HepG2 (cell line): Measurements from ENCODE around the gene ACAP3. TPM values are rescaled to one million over a fixed set of nuclear protein-coding genes. Genes with fewer than 3 reads are reported as not detected.

Experiments used
- AGO2 ChIP-seq: fragments of 200-400 bp; formaldehyde crosslinking; optimal IDR thresholded peaks from 2 replicates; pipeline ENCODE3; 2017; ENCODE audit warnings: mild to moderate bottlenecking, low read depth, low read length, moderate library complexity
- ASH2L ChIP-seq: fragments of 300-600, 200-600 bp; sonication (generic); IDR thresholded peaks from 2 replicates; pipeline ENCODE4 v1.7.0; 2017; ENCODE audit warnings: low read depth, mild to moderate bottlenecking, moderate library complexity, mixed read lengths, low read length; ENCODE audit not compliant: insufficient read length
- CENPT ChIP-seq: sonication (generic); formaldehyde crosslinking; IDR thresholded peaks from 2 replicates; pipeline ENCODE4 v1.8.0; 2022; ENCODE audit warnings: low read depth, mild to moderate bottlenecking, moderate library complexity, missing genetic modification reagents
- HDAC1 ChIP-seq: sonication (generic); formaldehyde crosslinking; IDR thresholded peaks from 2 replicates; pipeline ENCODE4 v1.5.1; 2020; ENCODE audit warnings: mild to moderate bottlenecking, missing genetic modification reagents
- HDAC6 ChIP-seq: fragments of 200-600 bp; sonication (generic); IDR thresholded peaks from 2 replicates; pipeline ENCODE4 v1.7.0; 2017; ENCODE audit warnings: mild to moderate bottlenecking, antibody characterized with exemption, low read length, low read depth
- KDM5B ChIP-seq: sonication (generic); formaldehyde crosslinking; IDR thresholded peaks from 2 replicates; pipeline ENCODE4 v1.4.0; 2020; ENCODE audit warnings: missing genetic modification reagents, mild to moderate bottlenecking, borderline replicate concordance
- NFE2 ChIP-seq: sonication (generic); formaldehyde crosslinking; IDR thresholded peaks from 2 replicates; pipeline ENCODE4 v1.4.0; 2020; ENCODE audit warnings: missing genetic modification reagents
- NRL ChIP-seq: sonication (generic); formaldehyde crosslinking; IDR thresholded peaks from 2 replicates; pipeline ENCODE4 v1.5.0; 2020; ENCODE audit warnings: missing genetic modification reagents, mild to moderate bottlenecking, moderate library complexity, borderline replicate concordance
- POLR2AphosphoS2 ChIP-seq: IDR thresholded peaks from 2 replicates; pipeline ENCODE4 v1.6.1; 2011; ENCODE audit warnings: low read depth, low read length, improper control_type of control experiment
- RBFOX2 ChIP-seq: fragments of 200-400 bp; formaldehyde crosslinking; IDR thresholded peaks from 2 replicates; pipeline ENCODE4 v1.6.1; 2017; ENCODE audit warnings: low read depth, mild to moderate bottlenecking, low read length
- SMAD1 ChIP-seq: sonication (generic); formaldehyde crosslinking; IDR thresholded peaks from 2 replicates; pipeline ENCODE4 v1.4.0; 2020; ENCODE audit warnings: missing genetic modification reagents, low read depth, mild to moderate bottlenecking, borderline replicate concordance
- ZNF143 ChIP-seq: sonication (generic); formaldehyde crosslinking; IDR thresholded peaks from 2 replicates; pipeline ENCODE4 v1.4.0; 2020; ENCODE audit warnings: missing genetic modification reagents
- ZNF230 ChIP-seq: sonication (generic); formaldehyde crosslinking; IDR thresholded peaks from 2 replicates; pipeline ENCODE4 v1.4.0; 2020; ENCODE audit warnings: mild to moderate bottlenecking, missing genetic modification reagents
- ZNF441 ChIP-seq: sonication (generic); formaldehyde crosslinking; IDR thresholded peaks from 2 replicates; pipeline ENCODE4 v1.7.0; 2021; ENCODE audit warnings: missing genetic modification reagents, borderline replicate concordance
- ZNF543 ChIP-seq: sonication (generic); formaldehyde crosslinking; IDR thresholded peaks from 2 replicates; pipeline ENCODE4 v1.4.0; 2020; ENCODE audit warnings: mild to moderate bottlenecking, missing genetic modification reagents
- ZNF558 ChIP-seq: sonication (generic); formaldehyde crosslinking; IDR thresholded peaks from 2 replicates; pipeline ENCODE4 v1.9.0; 2022; ENCODE audit warnings: mild to moderate bottlenecking, missing genetic modification reagents, borderline replicate concordance
- ZNF563 ChIP-seq: sonication (generic); formaldehyde crosslinking; IDR thresholded peaks from 2 replicates; pipeline ENCODE4 v1.8.0; 2022; ENCODE audit warnings: mild to moderate bottlenecking, moderate library complexity, missing genetic modification reagents
- ZNF564 ChIP-seq: sonication (generic); formaldehyde crosslinking; IDR thresholded peaks from 2 replicates; pipeline ENCODE4 v1.8.1; 2023; ENCODE audit warnings: mild to moderate bottlenecking, missing genetic modification reagents
- ZNF709 ChIP-seq: sonication (generic); formaldehyde crosslinking; IDR thresholded peaks from 2 replicates; pipeline ENCODE4 v1.5.0; 2020; ENCODE audit warnings: mild to moderate bottlenecking, missing genetic modification reagents
- ZNF747 ChIP-seq: sonication (generic); formaldehyde crosslinking; IDR thresholded peaks from 2 replicates; pipeline ENCODE4 v1.8.1; 2023; ENCODE audit warnings: missing genetic modification reagents, mild to moderate bottlenecking, borderline replicate concordance
- ZNF891 ChIP-seq: sonication (generic); formaldehyde crosslinking; IDR thresholded peaks from 2 replicates; pipeline ENCODE4 v1.5.0; 2020; ENCODE audit warnings: mild to moderate bottlenecking, missing genetic modification reagents
- polyA plus RNA-seq, 8 experiments: library from polyadenylated mRNA; depleted of rRNA in 3 of 8; stranded (reverse) in 7 of 8; unstranded in 1 of 8; fragments of >200 nt; fragmentation: Illumina TruSeq in 4 of 8; extraction: Trizol in 4 of 8; gene quantifications; 2 replicates each; pipeline versions ENCODE4 v1.2.1 to v1.2.3, GENCODE V29; 2011 to 2016; ENCODE audit warnings: low read depth in 4 of 8, missing spikeins in 1 of 8, mixed read lengths in 1 of 8; ENCODE audit not compliant: insufficient read depth in 1 of 8
- total RNA-seq, 5 experiments: library from RNA; depleted of rRNA; stranded (reverse); fragments of >200 nt; fragmentation: Illumina TruSeq; extraction: Trizol; gene quantifications; 2 replicates each; pipeline ENCODE4 v1.2.3, GENCODE V29; 2016; ENCODE audit warnings: low read depth in 1 of 5
- TF ChIP-seq, protein P1 (sequence below): sonication (generic); formaldehyde crosslinking; IDR thresholded peaks from 2 replicates; pipeline ENCODE4; 2020; ENCODE audit warnings: missing genetic modification reagents, mild to moderate bottlenecking, borderline replicate concordance
- TF ChIP-seq, protein P2 (sequence below): sonication (generic); formaldehyde crosslinking; IDR thresholded peaks from 2 replicates; pipeline ENCODE4 v1.4.0; 2020; ENCODE audit warnings: missing genetic modification reagents
- TF ChIP-seq, protein P3 (sequence below): sonication (generic); formaldehyde crosslinking; IDR thresholded peaks from 2 replicates; pipeline ENCODE4 v1.5.0; 2020; ENCODE audit warnings: mild to moderate bottlenecking, missing genetic modification reagents, borderline replicate concordance

The ACAP3 gene
- total and polyA plus RNA-seq, 2 of the 13 experiments (the other 11 are each of a cell fraction or from before 2014, with no cell fraction given) = 29.4 to 50.8 TPM

DNA sequence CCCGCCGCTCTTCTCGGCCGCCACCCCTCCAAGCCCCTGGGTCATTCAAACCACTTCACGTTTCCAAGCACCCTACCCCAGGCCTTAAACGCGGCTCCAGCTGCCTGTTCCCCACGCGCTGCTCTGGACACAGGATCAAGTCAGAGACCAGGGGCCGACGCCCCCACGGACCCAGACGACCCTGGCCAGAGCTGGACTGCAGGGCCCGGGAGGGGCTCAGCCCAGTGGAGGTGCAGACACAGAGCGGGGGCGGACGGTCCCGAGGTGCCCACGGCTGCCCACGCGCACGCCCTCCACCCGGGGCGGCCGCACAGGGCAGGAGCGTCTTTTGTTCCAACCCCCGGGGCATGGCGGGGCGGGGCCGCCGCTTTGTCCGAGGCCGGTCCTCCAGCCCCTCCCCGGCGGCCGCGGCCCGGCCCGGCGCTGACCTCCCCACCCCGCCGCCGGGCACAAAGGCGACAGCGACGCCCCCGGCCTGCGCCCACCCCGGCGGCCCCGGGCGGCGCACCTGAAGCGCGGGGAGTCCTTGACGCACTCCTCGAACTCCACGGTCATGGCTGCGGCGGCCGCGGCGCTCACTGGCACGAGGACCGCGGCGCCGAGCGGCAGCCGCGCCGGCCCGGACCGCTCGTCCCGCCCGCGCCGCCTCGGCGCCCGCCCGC is 338 bp downstream of the ACAP3 start (continued):
- TF ChIP-seq, protein P1, sequence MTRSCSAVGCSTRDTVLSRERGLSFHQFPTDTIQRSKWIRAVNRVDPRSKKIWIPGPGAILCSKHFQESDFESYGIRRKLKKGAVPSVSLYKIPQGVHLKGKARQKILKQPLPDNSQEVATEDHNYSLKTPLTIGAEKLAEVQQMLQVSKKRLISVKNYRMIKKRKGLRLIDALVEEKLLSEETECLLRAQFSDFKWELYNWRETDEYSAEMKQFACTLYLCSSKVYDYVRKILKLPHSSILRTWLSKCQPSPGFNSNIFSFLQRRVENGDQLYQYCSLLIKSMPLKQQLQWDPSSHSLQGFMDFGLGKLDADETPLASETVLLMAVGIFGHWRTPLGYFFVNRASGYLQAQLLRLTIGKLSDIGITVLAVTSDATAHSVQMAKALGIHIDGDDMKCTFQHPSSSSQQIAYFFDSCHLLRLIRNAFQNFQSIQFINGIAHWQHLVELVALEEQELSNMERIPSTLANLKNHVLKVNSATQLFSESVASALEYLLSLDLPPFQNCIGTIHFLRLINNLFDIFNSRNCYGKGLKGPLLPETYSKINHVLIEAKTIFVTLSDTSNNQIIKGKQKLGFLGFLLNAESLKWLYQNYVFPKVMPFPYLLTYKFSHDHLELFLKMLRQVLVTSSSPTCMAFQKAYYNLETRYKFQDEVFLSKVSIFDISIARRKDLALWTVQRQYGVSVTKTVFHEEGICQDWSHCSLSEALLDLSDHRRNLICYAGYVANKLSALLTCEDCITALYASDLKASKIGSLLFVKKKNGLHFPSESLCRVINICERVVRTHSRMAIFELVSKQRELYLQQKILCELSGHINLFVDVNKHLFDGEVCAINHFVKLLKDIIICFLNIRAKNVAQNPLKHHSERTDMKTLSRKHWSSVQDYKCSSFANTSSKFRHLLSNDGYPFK (CRISPR knock-in tag) = no peak
- peak; percentile 76 for TF ChIP-seq AGO2
- TF ChIP-seq ZNF564 (CRISPR knock-in tag) = no peak; the same call in 1 of the 2 replicates
- TF ChIP-seq KDM5B = peak; percentile 13; the same call in 1 of the 2 replicates
- no peak for TF ChIP-seq ZNF230 (CRISPR knock-in tag)
- TF ChIP-seq ZNF143 = no peak
- TF ChIP-seq ZNF709 (CRISPR knock-in tag) = no peak
- TF ChIP-seq POLR2AphosphoS2 = no peak
- TF ChIP-seq SMAD1 (CRISPR knock-in tag) = 0 out of 2 replicates have a peak, but pooled peaks have one; percentile 28
- 0 out of 2 replicates have a peak, but pooled peaks have one; percentile 9 for TF ChIP-seq ZNF558 (CRISPR knock-in tag)
- TF ChIP-seq, protein P2, sequence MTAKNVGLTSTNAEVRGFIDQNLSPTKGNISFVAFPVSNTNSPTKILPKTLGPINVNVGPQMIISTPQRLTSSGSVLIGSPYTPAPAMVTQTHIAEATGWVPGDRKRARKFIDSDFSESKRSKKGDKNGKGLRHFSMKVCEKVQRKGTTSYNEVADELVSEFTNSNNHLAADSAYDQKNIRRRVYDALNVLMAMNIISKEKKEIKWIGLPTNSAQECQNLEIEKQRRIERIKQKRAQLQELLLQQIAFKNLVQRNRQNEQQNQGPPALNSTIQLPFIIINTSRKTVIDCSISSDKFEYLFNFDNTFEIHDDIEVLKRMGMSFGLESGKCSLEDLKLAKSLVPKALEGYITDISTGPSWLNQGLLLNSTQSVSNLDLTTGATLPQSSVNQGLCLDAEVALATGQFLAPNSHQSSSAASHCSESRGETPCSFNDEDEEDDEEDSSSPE (CRISPR knock-in tag) = no peak
- peak; percentile 54 for TF ChIP-seq RBFOX2
- peak; percentile 23; the same call in 1 of the 2 replicates for TF ChIP-seq CENPT (CRISPR knock-in tag)
- TF ChIP-seq ZNF441 (CRISPR knock-in tag) = no peak
- TF ChIP-seq ASH2L = peak; percentile 15
- peak; percentile 8; the same call in 1 of the 2 replicates for TF ChIP-seq NRL (CRISPR knock-in tag)
- no peak for TF ChIP-seq HDAC6
- TF ChIP-seq ZNF891 = peak; percentile 52; the same call in 1 of the 2 replicates
- no peak for TF ChIP-seq ZNF747
- peak; percentile 69 for TF ChIP-seq HDAC1 (CRISPR knock-in tag)
- 0 out of 2 replicates have a peak, but pooled peaks have one; percentile 21 for TF ChIP-seq ZNF543
- TF ChIP-seq ZNF563 (CRISPR knock-in tag) = peak; percentile 55; the same call in 1 of the 2 replicates
- TF ChIP-seq, protein P3, sequence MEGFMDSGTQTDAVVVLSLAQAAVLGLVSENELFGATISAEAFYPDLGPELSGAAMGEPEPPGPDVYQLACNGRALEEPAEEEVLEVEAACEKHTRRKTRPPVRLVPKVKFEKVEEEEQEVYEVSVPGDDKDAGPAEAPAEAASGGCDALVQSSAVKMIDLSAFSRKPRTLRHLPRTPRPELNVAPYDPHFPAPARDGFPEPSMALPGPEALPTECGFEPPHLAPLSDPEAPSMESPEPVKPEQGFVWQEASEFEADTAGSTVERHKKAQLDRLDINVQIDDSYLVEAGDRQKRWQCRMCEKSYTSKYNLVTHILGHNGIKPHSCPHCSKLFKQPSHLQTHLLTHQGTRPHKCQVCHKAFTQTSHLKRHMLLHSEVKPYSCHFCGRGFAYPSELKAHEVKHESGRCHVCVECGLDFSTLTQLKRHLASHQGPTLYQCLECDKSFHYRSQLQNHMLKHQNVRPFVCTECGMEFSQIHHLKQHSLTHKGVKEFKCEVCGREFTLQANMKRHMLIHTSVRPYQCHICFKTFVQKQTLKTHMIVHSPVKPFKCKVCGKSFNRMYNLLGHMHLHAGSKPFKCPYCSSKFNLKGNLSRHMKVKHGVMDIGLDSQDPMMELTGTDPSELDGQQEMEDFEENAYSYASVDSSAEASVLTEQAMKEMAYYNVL (CRISPR knock-in tag) = 0 out of 2 replicates have a peak, but pooled peaks have one; percentile 27
- TF ChIP-seq NFE2 (CRISPR knock-in tag) = no peak
